HL-60 (cell line): Measurements from ENCODE around the gene KCNC3.

Experiments
- CTCF ChIP-seq: IDR thresholded peaks from one replicate; pipeline ENCODE4 v1.5.1; 2011; ENCODE audit warnings: low read length, control low read depth, inconsistent platforms; ENCODE audit not compliant: insufficient read depth
- GABPA ChIP-seq: IDR thresholded peaks from 2 replicates; pipeline ENCODE4 v1.6.1; 2012; ENCODE audit warnings: low read depth
- POLR2AphosphoS5 ChIP-seq: IDR thresholded peaks from 2 replicates; pipeline ENCODE4 v1.6.1; 2012; ENCODE audit warnings: low read depth
- REST ChIP-seq: IDR thresholded peaks from 2 replicates; pipeline ENCODE4 v1.6.1; 2012; ENCODE audit warnings: low read depth; ENCODE audit not compliant: insufficient replicate concordance

- TF ChIP-seq CTCF (no peak), POLR2AphosphoS5 (no peak), REST (no peak), GABPA (no peak)
These were observed 47.9 kb upstream of the KCNC3 start for GRCh38 chr19:50377051-50377461.
